Astrocyte (in vitro differentiated cells and primary cell): ENCODE results near the gene UBE2QL1. TPM values are rescaled to one million over a fixed set of nuclear protein-coding genes. Genes with fewer than 3 reads are reported as not detected.
A peak's percentile ranks its signal among the peaks of the same experiment; 100 is the strongest.
"Not testable (repeated sequence)": the region's sequence is repeated elsewhere in the genome, so short reads cannot be mapped to it uniquely, and the experiment has no call there.

Experiments used
- DNase-seq: peaks from one replicate; pipeline ENCODE4 v3.0.0-alpha.2; 2010; ENCODE audit warnings: low read depth
- FAIRE-seq: peaks from 2 replicates; lab custom pipeline; 2011; peaks lifted over from hg19 to GRCh38; lab: Jason Lieb, UNC
- H2AFZ ChIP-seq: 2 replicates; pipeline ENCODE4 v1.6.0; 2012; ENCODE audit warnings: low read depth, low read length, inconsistent platforms
- H3K27ac ChIP-seq: 2 replicates; pipeline ENCODE4 v1.5.1; 2011; ENCODE audit warnings: low read depth, low read length, inconsistent platforms
- H3K27me3 ChIP-seq: 2 replicates; pipeline ENCODE4 v1.6.0; 2011; ENCODE audit warnings: low read length, inconsistent platforms; ENCODE audit not compliant: insufficient read depth
- H3K36me3 ChIP-seq: 2 replicates; pipeline ENCODE4 v1.5.1; 2011; ENCODE audit warnings: low read length, inconsistent platforms; ENCODE audit not compliant: insufficient read depth
- H3K4me1 ChIP-seq: 2 replicates; pipeline ENCODE4 v1.5.1; 2011; ENCODE audit warnings: low read length, inconsistent platforms; ENCODE audit not compliant: insufficient read depth
- H3K4me2 ChIP-seq: 2 replicates; pipeline ENCODE4 v1.6.0; 2012; ENCODE audit warnings: low read length, inconsistent platforms
- H3K4me3 ChIP-seq: 2 replicates; pipeline ENCODE4 v1.5.1; 2011; ENCODE audit warnings: low read depth, mild to moderate bottlenecking, low read length, inconsistent platforms; ENCODE audit not compliant: insufficient read depth
- H3K79me2 ChIP-seq: 2 replicates; pipeline ENCODE4 v1.6.0; 2012; ENCODE audit warnings: mild to moderate bottlenecking, low read length, inconsistent platforms; ENCODE audit not compliant: insufficient read depth
- H3K9ac ChIP-seq: 2 replicates; pipeline ENCODE4 v1.6.0; 2012; ENCODE audit warnings: mild to moderate bottlenecking, low read length, inconsistent platforms
- H3K9me3 ChIP-seq: 2 replicates; pipeline ENCODE4 v1.5.1; 2012; ENCODE audit warnings: low read depth, mild to moderate bottlenecking, low read length, inconsistent platforms; ENCODE audit not compliant: insufficient read depth
- H4K20me1 ChIP-seq: 2 replicates; pipeline ENCODE4 v1.6.0; 2012; ENCODE audit warnings: low read length, inconsistent platforms; ENCODE audit not compliant: insufficient read depth
- H3K27ac Mint-ChIP-seq: one replicate; pipeline ENCODE4 v1.8.0; 2021; ENCODE audit warnings: mild to moderate bottlenecking, mixed read lengths; ENCODE audit not compliant: unreplicated experiment
- H3K27me3 Mint-ChIP-seq: one replicate; pipeline ENCODE4 v1.8.0; 2021; ENCODE audit warnings: low read depth, mixed read lengths; ENCODE audit not compliant: unreplicated experiment
- H3K36me3 Mint-ChIP-seq: one replicate; pipeline ENCODE4 v1.8.0; 2021; ENCODE audit warnings: low read depth, mixed read lengths; ENCODE audit not compliant: unreplicated experiment
- H3K4me1 Mint-ChIP-seq: one replicate; pipeline ENCODE4 v1.8.0; 2021; ENCODE audit warnings: low read depth, mixed read lengths; ENCODE audit not compliant: unreplicated experiment
- H3K4me3 Mint-ChIP-seq: one replicate; pipeline ENCODE4 v1.8.0; 2021; ENCODE audit warnings: mild to moderate bottlenecking, moderate library complexity, mixed read lengths; ENCODE audit not compliant: unreplicated experiment
- H3K9me3 Mint-ChIP-seq: one replicate; pipeline ENCODE4 v1.8.0; 2021; ENCODE audit warnings: mild to moderate bottlenecking, mixed read lengths; ENCODE audit not compliant: unreplicated experiment
- EZH2 ChIP-seq: IDR thresholded peaks from 2 replicates; pipeline ENCODE4 v1.6.1; 2012; ENCODE audit warnings: mild to moderate bottlenecking, low read length, inconsistent platforms; ENCODE audit not compliant: insufficient read depth
- total RNA-seq: library from RNA; stranded (reverse); gene quantifications from 2 replicates; pipeline ENCODE4 v1.2.1, GENCODE V29; 2021
- TF ChIP-seq, protein P1 (sequence below): IDR thresholded peaks from 2 replicates; pipeline ENCODE4 v1.5.1; 2011; ENCODE audit warnings: low read depth, mild to moderate bottlenecking, inconsistent platforms, low read length, moderate library complexity; ENCODE audit not compliant: insufficient read depth

UBE2QL1 gene
- total RNA-seq, 1 donor from 2014 or later, result 0.50 TPM

DNA sequence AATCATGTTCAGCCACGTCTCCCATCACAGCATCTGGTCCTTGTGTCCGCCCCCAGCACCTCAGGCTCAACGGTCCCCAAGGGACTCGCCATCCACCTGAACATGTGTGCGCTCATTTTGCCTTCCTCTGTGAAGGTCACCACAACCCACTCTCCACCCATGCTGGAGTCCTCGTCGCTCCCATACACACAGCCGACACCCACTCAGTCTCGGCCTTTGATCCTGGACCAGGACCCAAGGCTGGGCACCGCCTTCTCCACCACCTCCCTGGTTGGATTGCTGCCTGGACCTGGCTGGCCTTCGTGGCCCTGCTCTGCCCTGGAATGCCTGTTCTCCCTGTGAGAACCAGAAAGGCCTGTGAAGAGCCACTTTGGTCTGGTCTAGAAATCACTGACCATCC, 60.3 kb downstream of the UBE2QL1 start:
- TF ChIP-seq EZH2, result no peak
- TF ChIP-seq, protein P1, sequence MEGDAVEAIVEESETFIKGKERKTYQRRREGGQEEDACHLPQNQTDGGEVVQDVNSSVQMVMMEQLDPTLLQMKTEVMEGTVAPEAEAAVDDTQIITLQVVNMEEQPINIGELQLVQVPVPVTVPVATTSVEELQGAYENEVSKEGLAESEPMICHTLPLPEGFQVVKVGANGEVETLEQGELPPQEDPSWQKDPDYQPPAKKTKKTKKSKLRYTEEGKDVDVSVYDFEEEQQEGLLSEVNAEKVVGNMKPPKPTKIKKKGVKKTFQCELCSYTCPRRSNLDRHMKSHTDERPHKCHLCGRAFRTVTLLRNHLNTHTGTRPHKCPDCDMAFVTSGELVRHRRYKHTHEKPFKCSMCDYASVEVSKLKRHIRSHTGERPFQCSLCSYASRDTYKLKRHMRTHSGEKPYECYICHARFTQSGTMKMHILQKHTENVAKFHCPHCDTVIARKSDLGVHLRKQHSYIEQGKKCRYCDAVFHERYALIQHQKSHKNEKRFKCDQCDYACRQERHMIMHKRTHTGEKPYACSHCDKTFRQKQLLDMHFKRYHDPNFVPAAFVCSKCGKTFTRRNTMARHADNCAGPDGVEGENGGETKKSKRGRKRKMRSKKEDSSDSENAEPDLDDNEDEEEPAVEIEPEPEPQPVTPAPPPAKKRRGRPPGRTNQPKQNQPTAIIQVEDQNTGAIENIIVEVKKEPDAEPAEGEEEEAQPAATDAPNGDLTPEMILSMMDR, result no peak
- Histone ChIP-seq H4K20me1 (no peaks in the 10 kb centered on the region), H3K9ac (no peak overlapping the region), H3K36me3 (no peaks in the 10 kb centered on the region), H3K4me1 (no peaks in the 10 kb centered on the region), H3K4me2 (no peak overlapping the region), H3K27me3 (no peaks in the 10 kb centered on the region), H3K27ac (no peak overlapping the region), H3K9me3 (peaks cover 5% of the 10 kb centered on the region), H3K4me3 (no peak overlapping the region), H2AFZ (no peak overlapping the region), H3K79me2 (no peaks in the 10 kb centered on the region)
- Mint-ChIP-seq H3K36me3 (no peaks in the 10 kb centered on the region), H3K27me3 (peaks cover 6% of the 10 kb centered on the region), H3K4me3 (no peak overlapping the region), H3K4me1 (peaks cover 17% of the 10 kb centered on the region), H3K27ac (no peak overlapping the region), H3K9me3 (peaks cover 7% of the 10 kb centered on the region)
- no peak for DNase-seq
- no peak for FAIRE-seq

DNA sequence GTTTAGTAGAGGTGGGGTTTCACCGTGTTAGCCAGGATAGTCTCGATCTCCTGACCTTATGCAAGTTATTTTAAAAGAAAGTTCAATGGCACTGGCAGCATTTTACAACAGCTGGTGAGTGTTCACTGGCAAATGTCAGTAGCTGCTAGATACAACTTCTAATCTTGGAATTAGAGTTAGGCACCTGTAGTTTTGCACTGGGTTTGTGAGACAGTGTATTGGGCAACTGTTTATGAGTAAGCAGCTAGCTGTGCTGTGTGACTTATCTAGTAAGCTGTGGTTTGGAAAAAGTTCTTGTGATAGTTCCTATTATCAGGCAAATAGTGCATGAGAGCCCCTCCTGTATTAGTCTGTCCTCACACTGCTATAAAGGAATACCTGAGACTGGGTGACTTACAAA, 61.5 kb downstream of the UBE2QL1 start:
- no peak overlapping the region for H3K27ac Mint-ChIP-seq
- Histone ChIP-seq H3K9me3 (peaks cover 5% of the 10 kb centered on the region), H3K27ac (no peak overlapping the region), H3K4me1 (no peaks in the 10 kb centered on the region), H3K27me3 (no peaks in the 10 kb centered on the region), H2AFZ (no peak overlapping the region), H3K9ac (no peak overlapping the region), H3K4me2 (no peak overlapping the region), H4K20me1 (no peaks in the 10 kb centered on the region), H3K4me3 (no peak overlapping the region), H3K79me2 (no peaks in the 10 kb centered on the region), H3K36me3 (no peaks in the 10 kb centered on the region)
- H3K9me3 Mint-ChIP-seq, result peaks cover 7% of the 10 kb centered on the region
- DNase-seq (peak; percentile 1), FAIRE-seq (no peak)
- no peaks in the 10 kb centered on the region for H3K36me3 Mint-ChIP-seq
- peaks cover 6% of the 10 kb centered on the region for H3K27me3 Mint-ChIP-seq
- TF ChIP-seq, protein P1, result no peak
- no peak for TF ChIP-seq EZH2
- H3K4me1 Mint-ChIP-seq, result peaks cover 7% of the 10 kb centered on the region
- no peak overlapping the region for H3K4me3 Mint-ChIP-seq

DNA sequence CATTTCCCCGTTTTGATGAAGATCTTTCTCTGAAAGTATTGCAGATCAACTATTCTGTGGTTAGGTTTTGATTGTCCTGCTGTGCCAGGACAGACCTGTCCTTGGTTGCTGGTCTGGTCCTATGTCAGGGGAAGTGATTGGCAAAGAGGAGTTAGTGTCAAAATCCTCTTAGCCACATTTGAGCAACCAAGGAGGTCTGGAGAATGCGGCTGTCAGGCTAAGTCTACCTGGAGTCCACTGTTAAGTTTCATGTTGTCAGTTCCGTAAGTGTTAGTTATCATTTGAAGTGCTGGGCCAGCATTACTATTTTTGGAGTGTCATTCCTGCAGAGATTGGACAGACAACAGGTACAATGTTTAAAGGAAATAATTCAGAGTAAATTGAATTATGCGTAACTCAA, 62.3 kb downstream of the UBE2QL1 start:
- Histone ChIP-seq H3K27ac (no peak overlapping the region), H3K4me2 (no peak overlapping the region), H3K79me2 (no peaks in the 10 kb centered on the region), H3K9ac (no peak overlapping the region), H3K9me3 (peaks cover 5% of the 10 kb centered on the region), H2AFZ (no peak overlapping the region), H3K4me3 (no peak overlapping the region), H3K27me3 (no peaks in the 10 kb centered on the region), H4K20me1 (no peaks in the 10 kb centered on the region), H3K36me3 (no peaks in the 10 kb centered on the region), H3K4me1 (no peaks in the 10 kb centered on the region)
- H3K27ac Mint-ChIP-seq, result no peak overlapping the region
- peaks cover 7% of the 10 kb centered on the region for H3K9me3 Mint-ChIP-seq
- H3K27me3 Mint-ChIP-seq, result peaks cover 6% of the 10 kb centered on the region
- no peak for DNase-seq
- H3K4me3 Mint-ChIP-seq, result no peak overlapping the region
- no peaks in the 10 kb centered on the region for H3K36me3 Mint-ChIP-seq
- H3K4me1 Mint-ChIP-seq, result peaks cover 2% of the 10 kb centered on the region
- no peak for TF ChIP-seq EZH2
- TF ChIP-seq, protein P1, result no peak
- no peak for FAIRE-seq

DNA sequence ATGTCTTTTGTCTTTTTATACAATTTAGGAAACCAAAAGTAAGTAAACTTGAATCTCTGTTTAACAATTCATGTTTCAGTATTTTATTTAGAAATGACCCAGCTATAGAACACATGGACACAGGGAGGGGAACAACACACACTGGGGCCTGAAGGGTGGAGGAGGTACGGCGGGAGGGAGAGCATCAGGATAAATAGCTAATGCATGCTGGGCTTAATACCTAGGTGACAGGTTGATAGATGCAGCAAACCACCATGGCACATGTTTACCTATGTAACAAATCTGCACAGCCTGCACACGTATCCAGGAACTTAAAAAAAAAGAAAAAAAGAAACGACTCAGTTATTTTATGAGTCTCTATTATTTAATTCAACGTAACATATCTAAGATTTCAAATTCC, 67.2 kb downstream of the UBE2QL1 start:
- H3K79me2 ChIP-seq, H3K27me3 ChIP-seq, H3K4me3 ChIP-seq, H4K20me1 ChIP-seq, H3K9me3 ChIP-seq, H3K4me1 Mint-ChIP-seq, H3K4me1 ChIP-seq, H3K4me2 ChIP-seq, H3K9me3 Mint-ChIP-seq, H3K36me3 ChIP-seq, H3K36me3 Mint-ChIP-seq, H3K4me3 Mint-ChIP-seq, H3K27ac ChIP-seq, FAIRE-seq, H2AFZ ChIP-seq, H3K27ac Mint-ChIP-seq, DNase-seq, H3K9ac ChIP-seq: not testable (repeated sequence)
- peaks cover 22% of the 10 kb centered on the region for H3K27me3 Mint-ChIP-seq
